IPS-18a (cell line): ENCODE measurements around the gene SLC12A6.

Experiments
- H3K27ac ChIP-seq: one replicate; pipeline ENCODE4 v1.5.1; 2013; ENCODE audit warnings: low read length
- H3K27me3 ChIP-seq: one replicate; pipeline ENCODE4 v1.6.1; 2013; ENCODE audit warnings: mild to moderate bottlenecking, low read length; ENCODE audit not compliant: control insufficient read depth, insufficient read depth
- H3K36me3 ChIP-seq: one replicate; pipeline ENCODE4 v1.6.1; 2013; ENCODE audit warnings: low read depth, low read length; ENCODE audit not compliant: control insufficient read depth
- H3K4me1 ChIP-seq: one replicate; pipeline ENCODE4 v1.6.1; 2013; ENCODE audit warnings: low read depth, low read length; ENCODE audit not compliant: control insufficient read depth
- H3K4me3 ChIP-seq: one replicate; pipeline ENCODE4 v1.5.1; 2013; ENCODE audit warnings: low read length
- H3K9ac ChIP-seq: one replicate; pipeline ENCODE4 v1.6.1; 2013; ENCODE audit warnings: mild to moderate bottlenecking, low read length, moderate library complexity
- H3K9me3 ChIP-seq: one replicate; pipeline ENCODE4 v1.6.1; 2013; ENCODE audit warnings: low read depth, low read length; ENCODE audit not compliant: control insufficient read depth

SLC12A6 gene

DNA sequence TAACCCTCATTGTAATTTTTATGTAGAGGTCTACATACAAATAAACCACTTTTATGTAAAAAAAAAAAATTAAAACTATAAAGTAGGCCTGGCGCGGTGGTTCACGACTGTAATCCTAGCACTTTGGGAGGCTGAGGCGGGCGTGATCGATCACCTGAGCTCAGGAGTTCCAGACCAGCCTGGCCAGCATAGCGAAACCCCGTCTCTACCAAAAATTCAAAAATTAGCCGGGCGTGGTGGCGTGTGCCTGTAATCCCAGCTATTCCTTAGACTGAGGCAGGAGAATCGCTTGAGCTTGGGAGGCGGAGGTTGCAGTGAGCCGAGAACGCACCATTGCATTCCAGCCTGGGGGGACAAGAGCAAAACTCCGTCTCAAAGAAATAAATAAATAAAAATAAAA lies 766 bp upstream of the SLC12A6 start:
- no peaks in the 10 kb centered on the region for H3K9me3 ChIP-seq
- H3K4me1 ChIP-seq = peaks cover 2% of the 10 kb centered on the region
- H3K9ac ChIP-seq = peak overlapping the region; percentile 61
- H3K27me3 ChIP-seq = peaks cover 9% of the 10 kb centered on the region
- peak overlapping the region; percentile 91 for H3K4me3 ChIP-seq
- H3K36me3 ChIP-seq = peaks cover 18% of the 10 kb centered on the region
- no peak overlapping the region for H3K27ac ChIP-seq

DNA sequence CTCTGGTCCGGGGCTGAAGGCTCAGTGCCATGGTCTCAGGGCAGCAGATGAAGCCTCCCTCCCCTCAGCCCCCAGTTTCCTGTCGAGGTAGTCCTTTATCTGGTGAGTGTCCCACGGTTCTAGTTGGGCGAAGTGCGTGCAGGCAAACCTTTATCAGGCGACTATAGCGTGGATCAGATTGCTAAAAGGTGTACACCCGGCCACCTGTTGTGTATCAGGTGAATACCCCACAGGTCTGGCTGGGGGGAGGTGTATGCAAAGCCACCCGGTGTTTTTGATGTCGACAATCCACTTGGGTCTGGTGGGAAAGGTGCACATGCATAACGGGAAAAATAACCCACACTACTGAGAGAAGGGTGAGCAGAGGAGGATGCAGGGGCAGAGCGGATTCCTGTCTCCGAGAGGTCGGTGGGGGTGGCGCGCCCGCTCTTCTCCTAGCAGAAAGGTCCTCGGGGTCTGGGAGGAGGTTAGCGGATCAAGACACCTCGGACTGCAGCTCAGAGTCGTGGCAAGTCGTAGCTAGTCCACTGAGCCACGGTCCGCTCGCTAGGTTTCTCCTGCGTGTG lies 507 bp downstream of the SLC12A6 start:
- H3K36me3 ChIP-seq = peaks cover 18% of the 10 kb centered on the region
- peak overlapping the region; percentile 91 for H3K4me3 ChIP-seq
- H3K9ac ChIP-seq = peak overlapping the region; percentile 61
- peaks cover 2% of the 10 kb centered on the region for H3K4me1 ChIP-seq
- no peaks in the 10 kb centered on the region for H3K9me3 ChIP-seq
- no peak overlapping the region for H3K27ac ChIP-seq
- H3K27me3 ChIP-seq = peaks cover 9% of the 10 kb centered on the region

DNA sequence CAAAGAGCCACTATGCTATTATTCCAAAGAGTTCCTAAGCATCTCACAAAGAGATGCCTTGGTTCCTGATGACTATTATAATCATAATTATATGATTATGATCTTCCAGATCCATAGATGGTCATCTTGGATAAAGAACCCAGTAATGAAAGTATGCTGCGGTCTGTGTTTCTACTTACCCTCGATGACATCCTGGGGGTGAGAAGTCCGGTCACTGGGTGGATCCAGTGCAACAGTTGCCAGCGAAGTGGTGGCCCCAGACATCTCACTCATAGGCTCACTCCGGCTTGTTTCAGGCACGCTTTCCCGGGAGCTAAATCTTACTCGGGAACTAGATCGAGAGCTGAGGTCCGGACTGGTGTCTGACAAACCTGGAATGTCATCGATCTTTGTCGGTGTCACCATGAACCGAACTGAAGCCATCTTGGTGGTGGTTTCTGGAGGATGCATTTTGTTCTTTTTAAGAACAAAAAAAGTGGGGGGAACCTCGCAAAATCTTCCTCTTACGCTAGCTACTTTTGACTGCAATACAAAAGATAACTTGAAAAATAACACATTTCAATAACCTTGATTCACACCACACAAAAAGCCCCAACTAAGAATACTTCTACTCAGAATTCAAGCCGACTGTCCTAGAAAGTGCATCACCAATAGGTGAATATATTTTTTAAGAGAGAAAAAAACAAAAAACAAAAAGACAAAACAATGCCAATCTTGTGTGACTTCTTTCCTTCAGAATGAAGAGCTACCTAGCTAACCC lies 1.2 kb downstream of the SLC12A6 start:
- Histone ChIP-seq H3K27ac (no peak overlapping the region), H3K4me3 (peak overlapping the region; percentile 91)

DNA sequence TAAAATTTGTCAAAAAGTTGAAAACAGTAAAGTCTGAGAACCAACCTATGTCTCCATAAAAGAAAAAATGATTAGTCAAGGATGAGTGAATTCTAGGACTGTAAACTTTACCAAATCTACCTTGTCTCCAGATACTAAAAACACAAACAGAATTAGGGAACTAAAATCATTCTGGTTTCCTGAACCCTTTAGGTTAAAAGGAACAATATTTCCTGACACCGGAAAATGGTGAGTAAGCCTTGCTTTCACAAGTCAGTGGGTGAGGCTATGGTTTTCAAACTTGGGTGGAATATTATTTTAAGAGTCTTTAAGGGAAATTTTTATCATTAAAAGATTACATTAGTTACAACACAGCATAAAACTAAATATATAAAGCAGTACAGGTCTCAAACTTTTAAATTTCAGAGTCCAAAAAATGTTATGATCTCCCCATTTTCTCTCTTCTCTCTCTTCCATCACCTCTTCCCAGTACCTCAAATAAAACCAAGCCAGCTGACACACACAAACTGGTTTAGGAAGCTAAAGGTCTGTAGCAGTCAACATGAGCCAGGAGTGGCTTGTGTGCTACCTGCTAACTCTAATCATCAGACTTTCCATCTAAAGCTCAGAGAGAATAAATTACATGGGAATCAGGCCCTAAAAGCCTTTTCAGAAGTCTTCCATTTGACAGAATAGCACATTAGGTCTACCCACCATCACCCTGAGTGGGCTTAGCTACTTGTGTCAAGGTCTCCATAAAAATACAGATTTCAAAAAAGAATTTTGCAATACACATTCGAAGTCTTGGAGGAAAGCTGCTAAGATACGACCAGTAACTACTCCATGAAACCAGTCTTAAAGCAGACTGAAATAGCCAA lies 2.2 kb downstream of the SLC12A6 start:
- H3K27me3 ChIP-seq = peaks cover 9% of the 10 kb centered on the region
- no peaks in the 10 kb centered on the region for H3K9me3 ChIP-seq
- peaks cover 12% of the 10 kb centered on the region for H3K36me3 ChIP-seq
- H3K9ac ChIP-seq = no peak overlapping the region
- H3K27ac ChIP-seq = no peak overlapping the region
- no peak overlapping the region for H3K4me3 ChIP-seq
- peaks cover 2% of the 10 kb centered on the region for H3K4me1 ChIP-seq

More for the DNA sequence above, 1.2 kb downstream of the SLC12A6 start:
- Histone ChIP-seq H3K9ac (no peak overlapping the region), H3K27me3 (peaks cover 9% of the 10 kb centered on the region), H3K9me3 (no peaks in the 10 kb centered on the region), H3K36me3 (peaks cover 17% of the 10 kb centered on the region), H3K4me1 (peaks cover 2% of the 10 kb centered on the region)

DNA sequence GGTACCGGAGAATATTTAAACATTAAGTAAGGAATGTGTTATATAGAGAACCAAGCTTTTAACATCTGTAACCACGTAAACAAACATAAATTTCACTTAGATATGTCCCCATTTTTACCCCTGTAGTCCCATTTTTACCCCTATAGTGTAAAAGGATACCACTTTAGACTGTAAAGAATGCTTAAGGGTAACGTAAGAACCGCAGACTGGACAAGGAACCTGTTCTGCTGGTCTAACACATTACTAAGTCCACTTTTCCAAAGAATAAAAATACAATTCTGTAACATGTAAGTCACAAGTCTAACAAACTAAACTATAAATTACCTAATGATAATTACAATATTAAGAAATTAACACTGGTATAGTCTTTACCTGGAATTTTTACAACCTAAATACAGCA lies 2.9 kb downstream of the SLC12A6 start:
- Histone ChIP-seq H3K4me1 (peaks cover 2% of the 10 kb centered on the region), H3K9me3 (no peaks in the 10 kb centered on the region), H3K27ac (no peak overlapping the region), H3K36me3 (peaks cover 7% of the 10 kb centered on the region), H3K27me3 (peaks cover 9% of the 10 kb centered on the region), H3K4me3 (no peak overlapping the region), H3K9ac (no peak overlapping the region)

DNA sequence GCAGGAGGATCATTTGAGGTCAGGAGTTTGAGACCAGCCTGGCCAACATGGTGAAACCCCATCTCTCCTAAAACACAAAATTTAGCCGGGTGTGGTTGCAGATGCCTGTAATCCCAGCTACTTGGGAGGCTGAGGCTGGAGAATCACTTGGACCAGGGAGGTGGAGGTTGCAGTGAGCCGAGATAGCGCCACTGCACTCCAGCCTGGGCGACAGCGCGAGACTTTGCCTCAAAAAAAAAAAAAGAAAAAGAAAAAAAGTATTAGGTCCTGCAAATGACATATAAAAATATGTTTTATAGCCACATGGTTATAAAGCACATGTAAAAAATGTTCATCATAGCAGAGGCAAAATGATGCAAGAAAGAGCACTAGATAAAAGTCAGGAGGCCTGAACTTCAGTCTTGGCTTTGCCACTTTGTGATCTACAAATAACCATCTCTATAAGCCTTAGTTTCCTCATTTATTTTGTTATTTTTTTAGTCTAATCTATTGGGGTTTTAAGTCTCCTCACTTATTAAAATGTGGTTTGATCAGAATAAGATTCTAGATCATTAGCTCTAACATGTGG lies 4.9 kb downstream of the SLC12A6 start:
- no peak overlapping the region for H3K27ac ChIP-seq
- H3K9ac ChIP-seq = no peak overlapping the region
- no peaks in the 10 kb centered on the region for H3K9me3 ChIP-seq
- H3K4me3 ChIP-seq = no peak overlapping the region
- peaks cover 9% of the 10 kb centered on the region for H3K27me3 ChIP-seq
- no peaks in the 10 kb centered on the region for H3K36me3 ChIP-seq
- peaks cover 2% of the 10 kb centered on the region for H3K4me1 ChIP-seq

DNA sequence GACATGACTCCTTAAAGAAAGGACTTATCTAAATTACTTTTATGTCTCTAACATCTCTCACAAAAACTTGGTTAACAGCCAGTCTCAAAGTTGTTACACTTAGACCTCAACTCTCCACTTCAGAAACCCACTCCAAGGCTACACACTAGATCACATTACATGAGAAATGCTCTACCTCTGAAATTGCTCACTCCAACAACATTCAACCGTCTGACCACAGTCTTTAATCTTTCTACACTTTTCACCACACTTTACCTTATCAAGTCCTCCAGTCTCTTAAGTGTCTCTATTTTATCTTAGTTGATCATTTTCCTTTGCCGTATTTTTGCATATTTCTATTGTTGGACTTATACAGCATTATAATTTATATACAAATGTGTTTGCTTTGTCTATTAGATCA lies 5.8 kb downstream of the SLC12A6 start:
- Histone ChIP-seq H3K9ac (no peak overlapping the region), H3K27ac (no peak overlapping the region), H3K27me3 (peaks cover 7% of the 10 kb centered on the region), H3K9me3 (no peaks in the 10 kb centered on the region), H3K4me1 (peaks cover 2% of the 10 kb centered on the region), H3K36me3 (no peaks in the 10 kb centered on the region), H3K4me3 (no peak overlapping the region)

DNA sequence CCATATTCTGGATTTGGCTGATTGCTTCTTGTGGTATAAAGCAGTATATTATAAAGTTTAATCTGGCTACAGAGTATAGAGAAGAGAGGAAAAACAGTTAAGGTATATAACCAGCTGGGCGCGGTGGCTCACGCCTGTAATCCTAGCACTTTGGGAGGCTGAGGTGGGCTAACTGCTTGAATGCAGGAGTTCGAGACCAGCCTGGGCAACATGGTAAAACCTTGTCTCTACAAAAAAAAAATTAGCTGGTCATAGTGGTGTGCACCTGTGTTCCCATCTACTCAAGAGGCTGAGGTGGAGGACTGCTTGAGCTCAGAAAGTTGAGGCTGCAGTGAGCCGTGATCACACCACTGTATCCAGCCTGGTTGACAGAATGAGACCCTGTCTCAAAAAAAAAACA lies 7.3 kb downstream of the SLC12A6 start:
- H3K9me3 ChIP-seq = no peaks in the 10 kb centered on the region
- H3K4me3 ChIP-seq = no peak overlapping the region
- no peaks in the 10 kb centered on the region for H3K27me3 ChIP-seq
- no peak overlapping the region for H3K27ac ChIP-seq
- no peak overlapping the region for H3K9ac ChIP-seq
- H3K36me3 ChIP-seq = no peaks in the 10 kb centered on the region
- H3K4me1 ChIP-seq = no peaks in the 10 kb centered on the region

DNA sequence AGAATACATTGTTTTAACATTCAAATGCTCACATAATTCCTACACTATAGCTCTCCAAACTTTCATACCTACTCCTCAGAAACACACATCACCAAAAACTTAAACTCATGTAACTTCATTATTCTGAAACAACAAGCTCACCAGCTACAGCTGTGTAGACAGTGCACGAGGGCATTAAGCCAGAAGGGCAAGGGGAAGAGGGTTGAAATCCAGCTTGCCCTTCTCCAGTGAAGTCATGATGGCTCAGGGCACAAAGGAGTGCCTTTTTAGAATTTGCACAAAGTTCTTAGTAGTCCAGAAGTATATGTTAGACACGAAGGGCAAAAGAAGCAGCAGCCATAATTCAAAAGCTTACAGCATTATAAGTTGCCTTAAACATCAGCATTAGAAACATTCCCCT lies 8.6 kb downstream of the SLC12A6 start:
- Histone ChIP-seq H3K36me3 (no peaks in the 10 kb centered on the region), H3K27me3 (no peaks in the 10 kb centered on the region), H3K9me3 (no peaks in the 10 kb centered on the region), H3K4me1 (no peaks in the 10 kb centered on the region), H3K27ac (no peak overlapping the region), H3K4me3 (no peak overlapping the region), H3K9ac (no peak overlapping the region)

DNA sequence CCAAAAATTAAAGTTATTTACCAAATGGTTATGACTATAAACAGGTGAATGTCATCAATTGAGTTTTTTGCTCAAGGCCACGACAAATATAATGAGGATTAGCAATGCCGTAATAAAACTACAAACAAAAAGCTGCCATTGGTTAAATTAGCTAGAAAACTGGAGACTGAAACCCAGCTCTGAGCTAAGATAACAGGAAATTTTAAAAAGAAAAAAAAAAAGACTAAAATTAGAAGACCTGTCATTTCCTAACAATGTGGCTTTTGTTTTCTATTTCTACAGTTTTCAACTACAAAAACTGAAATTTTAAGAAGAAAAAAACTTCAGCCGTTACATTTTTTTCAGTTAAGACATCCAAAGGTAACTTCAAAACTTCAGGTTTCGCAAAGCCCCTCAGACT lies 9.7 kb downstream of the SLC12A6 start:
- Histone ChIP-seq H3K4me3 (no peak overlapping the region), H3K27ac (no peak overlapping the region)

DNA sequence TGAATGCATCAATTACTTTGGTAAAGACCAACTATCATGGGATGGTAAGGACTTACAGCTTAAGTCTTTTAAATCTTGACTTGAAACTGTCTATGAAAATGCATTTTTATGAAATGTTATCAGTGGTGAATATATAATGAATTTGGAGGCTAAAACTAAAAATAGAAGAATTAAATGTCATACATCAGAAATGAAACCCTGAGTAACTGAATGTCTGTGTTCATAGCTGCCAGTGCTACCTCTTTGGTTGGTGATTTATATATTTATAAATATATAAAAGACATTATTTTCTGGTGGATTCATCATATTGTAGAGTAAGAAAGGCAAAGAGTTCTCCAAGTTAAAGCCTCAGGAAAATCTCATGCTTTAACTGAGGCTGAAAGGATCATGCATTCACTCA lies 12.2 kb downstream of the SLC12A6 start:
- H3K27ac ChIP-seq = no peak overlapping the region
- H3K36me3 ChIP-seq = no peaks in the 10 kb centered on the region
- no peaks in the 10 kb centered on the region for H3K9me3 ChIP-seq
- H3K27me3 ChIP-seq = no peaks in the 10 kb centered on the region
- no peaks in the 10 kb centered on the region for H3K4me1 ChIP-seq
- no peak overlapping the region for H3K9ac ChIP-seq
- no peak overlapping the region for H3K4me3 ChIP-seq

More for the DNA sequence above, 9.7 kb downstream of the SLC12A6 start:
- Histone ChIP-seq H3K27me3 (no peaks in the 10 kb centered on the region), H3K9me3 (no peaks in the 10 kb centered on the region), H3K36me3 (no peaks in the 10 kb centered on the region), H3K9ac (no peak overlapping the region), H3K4me1 (no peaks in the 10 kb centered on the region)
